Measurements from ENCODE around the gene UGT2B17.

UGT2B17 gene

GRCh38 chr4:68494688-68495087 is 81.4 kb downstream of the UGT2B17 start:
- Histone ChIP-seq H3K4me3 (no peak overlapping the region), H3K27ac (no peak overlapping the region)

- H3K27ac ChIP-seq: no peak overlapping the region
- H3K4me3 ChIP-seq: no peak overlapping the region
Observed at GRCh38 chr4:68490826-68491457, 85.2 kb downstream of the UGT2B17 start.

DNA sequence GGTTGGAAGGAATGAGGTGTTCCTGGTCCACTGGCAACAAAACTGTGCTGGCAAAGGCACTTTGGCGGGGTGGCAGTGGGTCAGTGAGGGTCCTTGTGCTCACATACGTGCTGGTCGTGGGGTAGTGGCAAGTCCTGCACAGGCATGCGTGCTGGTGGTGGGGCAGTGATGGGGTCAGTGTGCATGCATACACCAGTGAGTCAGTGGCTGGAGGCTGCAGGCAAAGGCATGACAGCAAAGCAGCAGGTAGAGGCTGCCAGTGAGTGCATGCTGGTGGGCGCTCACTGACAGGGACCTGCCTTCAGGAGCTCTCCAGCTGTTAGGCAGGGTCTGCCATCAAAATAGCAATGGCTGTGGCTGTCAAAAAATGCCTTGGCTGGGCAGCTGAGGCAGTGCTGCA is 86.8 kb downstream of the UGT2B17 start:
- Histone ChIP-seq H3K27ac (no peak overlapping the region), H3K4me3 (no peak overlapping the region)
